GM18520 (cell line): ENCODE measurements around the gene MYRF.

Experiments
- ATAC-seq: cut with Tn5 transposase; IDR thresholded peaks from one replicate; pipeline ENCODE4 v1.9.1; 2021; ENCODE audit not compliant: unreplicated experiment

The MYRF gene

GRCh38 chr11:61738776-61739175 lies 13.7 kb upstream of the MYRF start:
- ATAC-seq: no peak

- no peak for ATAC-seq
Observed at GRCh38 chr11:61739413-61739812, 13.0 kb upstream of the MYRF start.

- ATAC-seq: no peak
Observed at GRCh38 chr11:61739966-61740365, 12.5 kb upstream of the MYRF start.

- no peak for ATAC-seq
Observed at GRCh38 chr11:61742391-61742790, 10.0 kb upstream of the MYRF start.

- no peak for ATAC-seq
Observed at GRCh38 chr11:61743486-61744095, 8.8 kb upstream of the MYRF start.

GRCh38 chr11:61744181-61744580 lies 8.3 kb upstream of the MYRF start:
- ATAC-seq: no peak

- no peak for ATAC-seq
Observed at GRCh38 chr11:61744609-61745156, 7.8 kb upstream of the MYRF start.

- no peak for ATAC-seq
Observed at GRCh38 chr11:61745781-61746441, 6.5 kb upstream of the MYRF start.

- ATAC-seq: no peak
Observed at GRCh38 chr11:61746442-61747191, 5.8 kb upstream of the MYRF start.

- no peak for ATAC-seq
Observed at GRCh38 chr11:61747192-61747966, 5.1 kb upstream of the MYRF start.

- ATAC-seq: no peak
Observed at GRCh38 chr11:61747967-61748285, 4.5 kb upstream of the MYRF start.

- no peak for ATAC-seq
Observed at GRCh38 chr11:61749591-61750217, 2.7 kb upstream of the MYRF start.

- no peak for ATAC-seq
Observed at GRCh38 chr11:61750631-61751273, 1.7 kb upstream of the MYRF start.

GRCh38 chr11:61751384-61751783 lies 1.1 kb upstream of the MYRF start:
- no peak for ATAC-seq

- no peak for ATAC-seq
Observed at GRCh38 chr11:61752925-61753521, 587 bp downstream of the MYRF start.

- no peak for ATAC-seq
Observed at GRCh38 chr11:61753672-61754071, 1.2 kb downstream of the MYRF start.

- ATAC-seq: no peak
Observed at GRCh38 chr11:61754534-61755482, 2.4 kb downstream of the MYRF start.

GRCh38 chr11:61756147-61756451 lies 3.7 kb downstream of the MYRF start:
- ATAC-seq: no peak
